Measurements from ENCODE around the gene TRAPPC10.

DNA sequence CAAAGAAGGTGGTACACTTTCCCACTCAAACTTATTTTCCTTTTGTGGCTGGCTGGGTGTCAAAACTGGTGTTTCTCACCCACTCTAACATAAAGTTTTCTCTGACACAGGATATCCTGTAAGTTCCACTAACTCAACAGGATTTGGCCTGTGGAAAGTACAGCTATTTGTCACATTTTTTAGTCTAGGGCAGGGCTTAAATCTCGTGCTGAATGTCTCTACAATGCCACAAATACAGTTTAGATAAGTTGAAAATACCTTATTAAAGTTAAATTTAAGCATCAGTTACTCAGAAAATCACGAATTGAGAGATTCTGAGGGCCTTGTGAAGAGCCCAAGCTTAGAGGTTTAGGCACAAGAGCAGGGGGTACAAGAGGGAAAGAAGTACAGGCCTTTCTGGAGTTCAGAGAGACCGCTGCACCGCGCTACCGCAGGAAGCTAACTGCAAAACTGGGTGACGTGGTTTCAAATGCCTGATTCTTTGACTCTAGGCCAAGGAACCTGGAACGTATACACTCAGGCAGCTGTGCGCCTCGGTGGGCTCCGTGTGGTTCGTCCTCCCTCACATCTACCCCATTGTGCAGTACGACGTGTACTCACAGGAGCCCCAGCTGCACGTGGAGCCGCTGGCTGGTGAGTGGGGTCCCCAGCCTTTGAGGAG lies 71.7 kb downstream of the TRAPPC10 start:
- TF ChIP-seq CTCF (IDR thresholded peaks at IDR 0.05; ENCODE audit: insufficient read depth, low read length) (no peak), POLR2AphosphoS5 (IDR thresholded peaks at IDR 0.05; ENCODE audit: low read depth) (no peak), REST (IDR thresholded peaks at IDR 0.05; ENCODE audit: insufficient replicate concordance, low read depth) (no peak), GABPA (IDR thresholded peaks at IDR 0.05; ENCODE audit: low read depth) (no peak), SPI1 (IDR thresholded peaks at IDR 0.05; ENCODE audit: borderline replicate concordance, low read depth) (no peak)
